Large intestine (tissue), 3 donors: ENCODE data around the gene GSG1L. TPM values are rescaled to one million over a fixed set of nuclear protein-coding genes. Genes with fewer than 3 reads are reported as not detected.

Experiments
- DNase-seq, 2 donors: peaks; one replicate each; pipeline versions ENCODE4 v3.0.0 to v3.0.0-alpha.2; 2013
- H3K27ac ChIP-seq: one replicate; pipeline ENCODE4 v1.5.1; 2013; ENCODE audit warnings: low read length
- H3K27me3 ChIP-seq: 2 replicates; pipeline ENCODE4 v1.6.1; 2013; ENCODE audit warnings: low read length; ENCODE audit not compliant: control insufficient read depth, insufficient read depth
- H3K36me3 ChIP-seq: 2 replicates; pipeline ENCODE4 v1.6.1; 2013; ENCODE audit warnings: low read length; ENCODE audit not compliant: control insufficient read depth, insufficient read depth
- H3K4me1 ChIP-seq: one replicate; pipeline ENCODE4 v1.6.1; 2013; ENCODE audit warnings: low read length; ENCODE audit not compliant: control insufficient read depth, insufficient read depth
- H3K4me3 ChIP-seq: one replicate; pipeline ENCODE4 v1.5.1; 2013; ENCODE audit warnings: low read length
- H3K9me3 ChIP-seq: one replicate; pipeline ENCODE4 v1.6.1; 2013; ENCODE audit warnings: mild to moderate bottlenecking, low read depth, low read length, moderate library complexity; ENCODE audit not compliant: control insufficient read depth
- WGBS: methylation state at CpG from one replicate; pipeline ENCODE4 v1.1.5; 2013; ENCODE audit warnings: low lambda C conversion rate; ENCODE audit not compliant: insufficient coverage; 5-methylcytosine and 5-hydroxymethylcytosine counted together
- polyA plus RNA-seq: library from polyadenylated mRNA; unstranded; fragments of 120-200 nt; gene quantifications from one replicate; pipeline ENCODE4 v1.2.1, GENCODE V29; 2013

Gene GSG1L
- polyA plus RNA-seq, 1 donor = 1.2 TPM

- no peaks in the 10 kb centered on the region for H3K4me1 ChIP-seq
- no peaks in the 10 kb centered on the region for H3K9me3 ChIP-seq
- DNase-seq = no peak
- no CpG with 5 or more reads among the region's 18 CpGs for WGBS
- H3K27ac ChIP-seq = no peak overlapping the region
- H3K36me3 ChIP-seq = no peaks in the 10 kb centered on the region
- H3K4me3 ChIP-seq = no peak overlapping the region
- no peaks in the 10 kb centered on the region for H3K27me3 ChIP-seq
Measured at GRCh38 chr16:27840311-27841060, 223.0 kb downstream of the GSG1L start.

DNA sequence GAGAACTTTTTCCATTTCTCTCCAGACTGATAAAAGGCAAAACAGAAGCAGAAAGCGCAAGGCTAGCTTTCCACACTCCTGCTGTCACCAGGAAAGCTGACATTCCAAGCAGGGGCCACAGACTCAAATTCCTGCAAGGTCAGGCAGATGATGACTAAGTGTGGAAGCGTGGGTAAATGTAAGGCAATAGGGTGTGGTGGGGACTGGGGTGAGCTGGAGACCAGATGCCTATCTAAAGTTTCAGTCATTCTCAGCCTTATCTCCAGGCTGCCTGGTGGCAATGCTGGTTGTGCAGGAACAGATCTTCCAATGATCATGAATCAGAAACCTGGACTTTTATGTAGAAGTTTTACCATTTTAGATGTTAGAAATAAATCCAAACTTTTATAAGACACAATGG is 224.1 kb downstream of the GSG1L start:
- no peak for DNase-seq
- Histone ChIP-seq H3K36me3 (no peaks in the 10 kb centered on the region), H3K9me3 (no peaks in the 10 kb centered on the region), H3K27me3 (no peaks in the 10 kb centered on the region), H3K27ac (no peak overlapping the region), H3K4me3 (no peak overlapping the region), H3K4me1 (no peaks in the 10 kb centered on the region)
- no CpG with 5 or more reads among the region's 2 CpGs for whole genome bisulfite sequencing

DNA sequence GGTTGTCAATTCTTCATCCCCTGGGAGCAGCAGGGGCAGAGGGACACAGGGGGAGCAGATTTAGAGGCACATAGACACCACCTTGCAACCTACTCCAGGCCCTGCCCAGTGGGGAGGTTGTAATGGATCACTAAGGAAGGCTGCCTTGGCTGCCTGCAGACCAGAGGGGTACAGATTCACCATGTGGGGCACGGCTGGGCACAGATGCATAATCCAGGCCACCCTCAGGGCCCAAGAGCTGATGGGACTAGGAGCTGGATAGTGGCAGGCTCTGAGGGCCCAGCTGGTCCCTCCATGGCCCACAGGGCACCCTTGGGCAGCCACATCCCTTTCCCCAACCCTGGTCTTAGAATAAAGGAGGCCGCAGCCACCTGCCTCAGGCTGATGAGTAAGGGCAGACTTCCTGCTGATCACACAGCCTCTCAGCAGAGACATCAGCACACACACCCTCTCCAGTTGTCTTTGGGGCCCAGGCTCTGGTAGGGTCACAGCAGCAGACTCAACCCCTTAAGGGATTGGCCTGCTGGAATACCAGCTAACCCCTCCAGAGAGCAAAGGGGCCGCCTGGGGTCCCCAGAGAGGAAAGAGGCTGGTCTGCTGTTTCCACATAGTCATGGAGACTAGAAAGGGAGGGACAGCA is 224.9 kb downstream of the GSG1L start:
- Histone ChIP-seq H3K27me3 (no peaks in the 10 kb centered on the region), H3K9me3 (no peaks in the 10 kb centered on the region), H3K27ac (no peak overlapping the region), H3K36me3 (no peaks in the 10 kb centered on the region), H3K4me1 (no peaks in the 10 kb centered on the region), H3K4me3 (no peak overlapping the region)
- DNase-seq = no peak
- no CpG with 5 or more reads among the region's 3 CpGs for WGBS

- Histone ChIP-seq H3K4me1 (no peaks in the 10 kb centered on the region), H3K36me3 (no peaks in the 10 kb centered on the region), H3K4me3 (no peak overlapping the region), H3K9me3 (no peaks in the 10 kb centered on the region), H3K27ac (no peak overlapping the region), H3K27me3 (no peaks in the 10 kb centered on the region)
- no peak for DNase-seq
- WGBS = no CpG with 5 or more reads among the region's 2 CpGs
Measured at GRCh38 chr16:27829975-27830374, 233.5 kb downstream of the GSG1L start.

DNA sequence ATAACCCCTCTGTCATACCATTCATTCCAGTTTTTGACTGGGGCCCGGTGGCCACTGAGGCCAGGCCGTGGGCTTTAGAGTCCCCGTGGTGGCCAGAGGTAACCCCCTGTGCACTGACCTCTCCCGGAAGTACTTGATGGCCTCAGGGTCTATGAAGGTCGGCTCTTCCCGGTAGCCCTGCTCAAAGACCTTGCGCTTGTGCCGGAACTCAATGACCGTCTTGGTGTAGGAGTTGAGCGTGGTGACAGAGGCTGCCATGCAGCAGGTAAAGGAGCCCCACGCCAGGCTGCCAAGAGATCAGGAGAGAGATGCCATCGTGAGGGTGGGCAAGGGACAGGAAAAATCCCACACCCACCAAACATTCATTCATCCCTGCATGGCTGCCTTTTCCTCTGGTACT is 234.8 kb downstream of the GSG1L start:
- no peaks in the 10 kb centered on the region for H3K27me3 ChIP-seq
- no CpG with 5 or more reads among the region's 12 CpGs for WGBS
- H3K4me3 ChIP-seq = no peak overlapping the region
- H3K36me3 ChIP-seq = no peaks in the 10 kb centered on the region
- no peaks in the 10 kb centered on the region for H3K9me3 ChIP-seq
- H3K4me1 ChIP-seq = no peaks in the 10 kb centered on the region
- DNase-seq = no peak
- H3K27ac ChIP-seq = no peak overlapping the region

DNA sequence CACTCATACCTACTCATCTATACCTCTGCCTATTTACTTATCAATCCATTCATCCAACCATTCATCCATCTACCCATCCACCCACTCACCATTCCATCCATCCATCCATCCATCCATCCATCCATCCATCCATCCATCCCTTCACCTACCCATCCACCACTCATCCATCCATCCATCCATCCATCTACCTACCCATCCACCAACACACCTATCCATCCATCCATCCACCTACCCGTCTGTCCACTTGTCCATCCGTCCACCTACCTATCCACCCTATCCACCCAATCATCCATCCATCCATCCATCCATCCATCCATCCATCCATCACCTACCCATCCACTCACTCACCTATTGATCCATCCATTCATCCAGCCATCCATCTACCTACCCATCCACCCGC is 235.7 kb downstream of the GSG1L start:
- Histone ChIP-seq H3K27me3 (no peaks in the 10 kb centered on the region), H3K4me1 (no peaks in the 10 kb centered on the region), H3K9me3 (no peaks in the 10 kb centered on the region), H3K4me3 (no peak overlapping the region), H3K27ac (no peak overlapping the region), H3K36me3 (no peaks in the 10 kb centered on the region)
- no peak for DNase-seq
- 89% methylated on average over 1 of the region's 3 CpGs for WGBS

GRCh38 chr16:27826893-27827289 is 236.6 kb downstream of the GSG1L start:
- DNase-seq = no peak
- no CpG with 5 or more reads among the region's 2 CpGs for WGBS
- Histone ChIP-seq H3K27me3 (no peaks in the 10 kb centered on the region), H3K9me3 (no peaks in the 10 kb centered on the region), H3K27ac (no peak overlapping the region), H3K4me3 (no peak overlapping the region), H3K4me1 (no peaks in the 10 kb centered on the region), H3K36me3 (no peaks in the 10 kb centered on the region)

- Histone ChIP-seq H3K4me3 (no peak overlapping the region), H3K4me1 (no peaks in the 10 kb centered on the region), H3K27me3 (no peaks in the 10 kb centered on the region), H3K36me3 (no peaks in the 10 kb centered on the region), H3K9me3 (no peaks in the 10 kb centered on the region), H3K27ac (no peak overlapping the region)
- WGBS = 60% methylated on average over 1 of the region's 12 CpGs
- DNase-seq = no peak
Measured at GRCh38 chr16:27826081-27826892, 237.2 kb downstream of the GSG1L start.

DNA sequence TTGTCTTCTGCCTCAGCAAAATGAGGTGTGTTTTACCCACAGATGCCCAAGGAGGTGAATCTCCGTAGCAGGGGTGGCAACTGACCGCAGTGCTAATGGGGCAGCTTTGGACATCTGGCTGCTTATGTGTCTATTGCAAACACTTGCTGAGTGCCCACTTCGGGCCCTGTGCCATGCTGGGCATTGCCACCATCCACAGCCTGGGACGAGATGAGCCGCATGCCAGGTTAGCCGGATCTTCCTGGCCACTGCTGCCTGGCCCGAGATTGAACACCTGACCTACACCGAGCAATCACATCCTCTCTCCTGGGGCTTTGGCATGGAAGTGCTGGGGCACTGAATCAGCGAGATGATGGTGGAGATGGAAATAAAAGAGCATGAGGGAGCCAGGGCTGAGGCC is 238.7 kb downstream of the GSG1L start:
- no peak overlapping the region for H3K4me3 ChIP-seq

DNA sequence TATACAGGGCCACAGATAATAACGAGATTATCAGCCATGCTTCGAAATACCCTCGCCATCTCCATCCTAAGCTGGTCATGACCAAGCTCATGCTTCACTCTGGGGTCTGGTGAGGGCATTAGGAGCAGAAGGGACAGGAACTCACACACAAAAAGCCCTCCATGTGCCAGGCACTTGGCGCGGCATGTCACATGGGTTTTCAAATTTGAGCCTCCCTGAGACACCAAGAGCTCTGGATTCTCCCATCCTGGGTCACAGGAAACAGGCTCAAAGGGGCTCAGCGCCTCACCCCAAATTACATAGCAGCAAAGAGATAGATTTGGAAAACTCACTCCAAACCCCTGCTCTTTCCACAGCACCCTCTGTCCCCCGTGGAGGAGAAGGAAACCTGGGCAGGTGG is 239.5 kb downstream of the GSG1L start:
- Histone ChIP-seq H3K4me3 (no peak overlapping the region), H3K36me3 (no peaks in the 10 kb centered on the region), H3K4me1 (no peaks in the 10 kb centered on the region), H3K9me3 (no peaks in the 10 kb centered on the region), H3K27ac (no peak overlapping the region), H3K27me3 (no peaks in the 10 kb centered on the region)
- WGBS = no CpG with 5 or more reads among the region's 7 CpGs
- DNase-seq = no peak

More for the DNA sequence above, 238.7 kb downstream of the GSG1L start:
- no CpG with 5 or more reads among the region's 9 CpGs for WGBS
- Histone ChIP-seq H3K27me3 (no peaks in the 10 kb centered on the region), H3K36me3 (no peaks in the 10 kb centered on the region), H3K4me1 (no peaks in the 10 kb centered on the region), H3K9me3 (no peaks in the 10 kb centered on the region), H3K27ac (no peak overlapping the region)
- no peak for DNase-seq
